ENCODE measurements around the gene SUMO1. TPM values are rescaled to one million over a fixed set of nuclear protein-coding genes. Genes with fewer than 3 reads are reported as not detected.

Gene SUMO1
- total RNA-seq, 1 experiment from 2014 or later = 115 TPM

- Histone ChIP-seq H3K9me2 (replicated peaks; ENCODE audit: low read length) (no peaks in the 10 kb centered on the region), H3F3A (ENCODE audit: low read length, unreplicated experiment) (no peaks in the 10 kb centered on the region), H3K79me2 (ENCODE audit: low read length) (no peaks in the 10 kb centered on the region), H3K4me1 (ENCODE audit: insufficient read depth, low read length) (peaks cover 15% of the 10 kb centered on the region), H3K36me3 (ENCODE audit: low read depth, low read length) (no peaks in the 10 kb centered on the region), H3K9ac (ENCODE audit: low read length) (no peak overlapping the region), H3K27me3 (ENCODE audit: low read length) (no peaks in the 10 kb centered on the region), H4K20me1 (ENCODE audit: low read length) (no peaks in the 10 kb centered on the region), H3K4me2 (ENCODE audit: low read length) (0 out of 2 replicates have a peak overlapping the region, but pooled peaks have one; percentile 49), H3K27ac (ENCODE audit: low read length) (no peak overlapping the region), H2AFZ (ENCODE audit: low read length) (no peak overlapping the region), H3K4me3 (ENCODE audit: low read length) (no peak overlapping the region), H3K9me3 (ENCODE audit: low read length) (no peaks in the 10 kb centered on the region)
- no peak for ATAC-seq
- TF ChIP-seq CTCF (conservative IDR thresholded peaks at IDR 0.05; ENCODE audit: low read depth, low read length) (no peak), EZH2 (IDR thresholded peaks at IDR 0.05; ENCODE audit: low read length, unreplicated experiment) (no peak), EZH2phosphoT487 (IDR thresholded peaks at IDR 0.05; ENCODE audit: borderline replicate concordance, low read length) (no peak)
- no TSS peak for BruUV-seq (replicated peaks)
- intact Hi-C loops (cut with micrococcal nuclease) = no loop called here
- CTCF ChIA-PET = no interaction called here
- POLR2A ChIA-PET (ENCODE audit: unreplicated experiment) = no interaction called here
- no peak for DNase-seq
Observed at GRCh38 chr2:202185156-202185555, 53.2 kb downstream of the SUMO1 start.

DNA sequence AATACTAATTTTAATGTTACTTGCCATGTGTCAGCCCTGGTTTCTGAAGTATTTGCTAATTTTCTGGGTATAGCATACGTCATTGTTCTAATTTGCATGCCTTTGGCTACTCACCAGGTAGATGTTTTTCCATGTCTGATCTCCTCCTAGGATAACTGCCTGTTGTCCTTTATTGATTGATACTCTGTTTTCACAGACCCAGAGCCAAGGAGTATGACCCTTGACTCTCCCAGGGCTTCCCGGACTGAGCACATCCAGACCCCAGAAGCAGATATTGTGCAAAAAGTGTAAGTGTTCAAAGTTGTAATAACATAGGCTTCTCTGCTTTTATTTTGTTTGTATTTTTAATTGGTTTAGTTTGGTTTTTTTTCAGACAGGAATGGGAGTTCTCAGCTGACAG is 53.8 kb downstream of the SUMO1 start:
- H3K9me2 ChIP-seq (replicated peaks; ENCODE audit: low read length) = no peaks in the 10 kb centered on the region
- H3K27me3 ChIP-seq (ENCODE audit: low read length) = no peaks in the 10 kb centered on the region
- no peaks in the 10 kb centered on the region for H3F3A ChIP-seq (ENCODE audit: low read length, unreplicated experiment)
- no peak overlapping the region for H3K27ac ChIP-seq (ENCODE audit: low read length)
- H3K9me3 ChIP-seq (ENCODE audit: low read length) = no peaks in the 10 kb centered on the region
- peaks cover 15% of the 10 kb centered on the region for H3K4me1 ChIP-seq (ENCODE audit: insufficient read depth, low read length)
- H3K9ac ChIP-seq (ENCODE audit: low read length) = no peak overlapping the region
- no peaks in the 10 kb centered on the region for H3K79me2 ChIP-seq (ENCODE audit: low read length)
- no peak overlapping the region for H2AFZ ChIP-seq (ENCODE audit: low read length)
- H3K4me2 ChIP-seq (ENCODE audit: low read length) = no peak overlapping the region
- no TSS peak for BruUV-seq (replicated peaks)
- ChIA-PET CTCF (no interaction called here), POLR2A (ENCODE audit: unreplicated experiment) (no interaction called here)
- TF ChIP-seq EZH2 (IDR thresholded peaks at IDR 0.05; ENCODE audit: low read length, unreplicated experiment) (no peak), EZH2phosphoT487 (IDR thresholded peaks at IDR 0.05; ENCODE audit: borderline replicate concordance, low read length) (no peak), CTCF (conservative IDR thresholded peaks at IDR 0.05; ENCODE audit: low read depth, low read length) (no peak)
- intact Hi-C loops (cut with micrococcal nuclease) = no loop called here
- no peaks in the 10 kb centered on the region for H3K36me3 ChIP-seq (ENCODE audit: low read depth, low read length)
- no peak for DNase-seq
- H3K4me3 ChIP-seq (ENCODE audit: low read length) = no peak overlapping the region
- no peaks in the 10 kb centered on the region for H4K20me1 ChIP-seq (ENCODE audit: low read length)
- no peak for ATAC-seq

DNA sequence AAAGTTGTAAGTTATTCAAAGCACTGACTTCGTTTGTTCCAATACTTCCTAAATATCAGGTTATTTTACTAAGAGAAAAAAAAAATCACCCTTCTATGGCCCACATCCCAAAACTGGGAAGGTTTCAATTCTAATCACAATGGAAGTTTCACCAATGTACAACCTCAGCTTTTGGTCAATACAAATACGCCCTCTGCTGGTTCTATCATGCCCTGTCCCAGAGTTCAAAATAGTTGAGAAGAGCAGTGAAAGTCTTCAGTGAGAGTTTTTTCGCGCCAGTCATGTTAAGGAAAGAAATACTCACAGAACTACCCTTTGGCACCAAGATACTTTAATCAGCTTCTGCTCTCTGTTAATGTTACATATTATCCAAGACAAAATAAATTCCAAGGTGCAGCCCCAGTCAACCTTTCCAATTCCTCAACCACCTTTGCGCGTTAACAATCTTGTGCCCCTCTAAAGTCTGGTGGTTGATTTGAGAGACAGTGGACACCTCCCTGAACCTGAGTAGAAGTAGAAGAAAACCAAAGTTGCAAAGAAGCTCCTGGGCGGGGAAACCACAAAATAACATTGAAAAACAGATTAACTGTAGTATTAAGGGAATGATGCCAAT is 59.9 kb downstream of the SUMO1 start:
- no peaks in the 10 kb centered on the region for H3K4me1 ChIP-seq (ENCODE audit: insufficient read depth, low read length)
- H3K9me3 ChIP-seq (ENCODE audit: low read length) = no peaks in the 10 kb centered on the region
- no peak overlapping the region for H3K4me3 ChIP-seq (ENCODE audit: low read length)
- no peaks in the 10 kb centered on the region for H3K79me2 ChIP-seq (ENCODE audit: low read length)
- peak; percentile 92 for TF ChIP-seq CTCF (conservative IDR thresholded peaks at IDR 0.05; ENCODE audit: low read depth, low read length)
- no peak for TF ChIP-seq EZH2phosphoT487 (IDR thresholded peaks at IDR 0.05; ENCODE audit: borderline replicate concordance, low read length)
- POLR2A ChIA-PET (ENCODE audit: unreplicated experiment) = interaction anchor here (0.8 kb wide), 1 partner anchor 342 kb away, joined by 5 read pairs; no protein-coding TSS in a partner anchor
- no peak overlapping the region for H2AFZ ChIP-seq (ENCODE audit: low read length)
- no peaks in the 10 kb centered on the region for H3F3A ChIP-seq (ENCODE audit: low read length, unreplicated experiment)
- no peaks in the 10 kb centered on the region for H4K20me1 ChIP-seq (ENCODE audit: low read length)
- DNase-seq (peak; percentile 88), ATAC-seq (peak; percentile 88)
- no peak overlapping the region for H3K9ac ChIP-seq (ENCODE audit: low read length)
- CTCF ChIA-PET = interaction anchor here (0.6 to 0.7 kb wide), 2 partner anchors 122 to 318 kb away, joined by 5 read pairs; no protein-coding TSS in a partner anchor
- no peaks in the 10 kb centered on the region for H3K36me3 ChIP-seq (ENCODE audit: low read depth, low read length)
- H3K27me3 ChIP-seq (ENCODE audit: low read length) = no peaks in the 10 kb centered on the region
- no peaks in the 10 kb centered on the region for H3K9me2 ChIP-seq (replicated peaks; ENCODE audit: low read length)
- H3K27ac ChIP-seq (ENCODE audit: low read length) = no peak overlapping the region
- BruUV-seq (replicated peaks) = no TSS peak
- intact Hi-C loops (cut with micrococcal nuclease) = loop anchor here (1.0 to 5.0 kb wide), 6 partner anchors 74 to 428 kb away; no protein-coding TSS in a partner anchor
- no peak overlapping the region for H3K4me2 ChIP-seq (ENCODE audit: low read length)

All from PC-3 (cell line).